HG02571 (cell line): ENCODE data around the gene CREG1.
"Not testable (repeated sequence)": the region's sequence is repeated elsewhere in the genome, so short reads cannot be mapped to it uniquely, and the experiment has no call there.

ENCODE experiments used
- ATAC-seq: cut with Tn5 transposase; IDR thresholded peaks from one replicate; pipeline ENCODE4 v1.9.1; 2021; ENCODE audit warnings: mild to moderate bottlenecking, moderate library complexity; ENCODE audit not compliant: unreplicated experiment

The CREG1 gene

DNA sequence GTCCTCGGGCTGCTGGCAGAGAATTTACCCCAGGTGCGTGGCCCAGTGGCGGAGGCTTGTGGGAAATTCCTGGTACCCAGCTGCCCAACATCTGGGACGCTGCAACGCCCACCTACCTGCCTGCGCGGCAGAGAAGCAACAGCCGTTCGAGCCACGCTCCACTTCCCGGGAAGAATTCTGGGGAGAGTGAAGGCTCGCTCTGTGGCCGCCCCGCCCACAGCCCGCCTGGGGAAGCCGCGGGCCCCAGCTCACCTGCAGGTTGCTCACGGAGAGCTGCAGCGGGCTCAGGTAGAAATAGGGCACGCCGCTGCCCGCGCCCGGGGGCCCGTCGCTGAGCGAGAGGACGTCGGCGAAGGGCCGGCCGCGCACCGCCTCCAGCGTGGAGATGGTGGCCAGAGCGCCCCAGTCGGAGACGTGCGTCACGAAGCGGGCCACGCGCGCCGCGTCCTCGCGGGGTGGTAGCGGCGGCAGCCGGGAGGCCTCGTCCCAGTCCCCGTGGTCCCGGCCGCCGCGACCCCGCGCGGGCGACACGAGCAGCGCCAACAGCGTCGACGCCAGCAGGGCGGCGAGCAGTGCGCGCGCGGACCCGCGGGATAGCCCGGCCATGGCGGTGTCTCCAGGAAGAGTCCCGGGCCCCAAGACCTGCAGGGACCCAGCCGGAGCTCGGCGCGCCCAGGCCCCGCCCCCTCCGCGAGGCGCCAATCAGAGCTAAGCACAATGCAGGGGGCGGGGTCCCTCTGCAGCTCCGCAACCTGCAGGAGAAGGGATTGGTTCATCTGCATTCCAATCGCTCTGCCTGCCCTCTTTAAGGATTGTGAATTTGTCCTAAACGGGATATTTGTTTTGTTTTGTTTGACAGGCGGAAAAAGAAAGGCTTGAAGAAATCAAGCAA, at the start of gene CREG1:
Gene CREG1 (minus strand): TSS at position 627 of the 892 bp plus-strand sequence.
- ATAC-seq, result peak; percentile 97

DNA sequence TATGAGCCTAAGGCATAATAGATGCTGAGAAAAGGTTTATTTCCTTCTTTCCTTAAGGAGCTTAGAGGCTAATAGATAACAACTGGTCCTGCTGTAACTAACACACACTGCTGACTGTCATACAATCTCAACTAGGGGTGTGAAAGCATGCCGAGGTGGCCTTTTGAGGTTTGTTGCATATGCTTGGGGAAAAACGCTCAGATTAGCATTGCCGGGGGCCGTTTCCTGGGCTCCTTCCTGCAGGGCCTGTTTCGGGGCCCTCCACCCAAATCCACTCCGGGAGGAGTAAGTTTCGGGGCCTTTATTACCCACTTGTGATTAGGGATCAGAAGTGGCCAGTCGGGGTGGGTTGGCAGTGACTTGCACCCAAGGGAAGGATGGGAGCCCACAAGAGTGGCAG, 49.3 kb upstream of the CREG1 start:
- no peak for ATAC-seq

DNA sequence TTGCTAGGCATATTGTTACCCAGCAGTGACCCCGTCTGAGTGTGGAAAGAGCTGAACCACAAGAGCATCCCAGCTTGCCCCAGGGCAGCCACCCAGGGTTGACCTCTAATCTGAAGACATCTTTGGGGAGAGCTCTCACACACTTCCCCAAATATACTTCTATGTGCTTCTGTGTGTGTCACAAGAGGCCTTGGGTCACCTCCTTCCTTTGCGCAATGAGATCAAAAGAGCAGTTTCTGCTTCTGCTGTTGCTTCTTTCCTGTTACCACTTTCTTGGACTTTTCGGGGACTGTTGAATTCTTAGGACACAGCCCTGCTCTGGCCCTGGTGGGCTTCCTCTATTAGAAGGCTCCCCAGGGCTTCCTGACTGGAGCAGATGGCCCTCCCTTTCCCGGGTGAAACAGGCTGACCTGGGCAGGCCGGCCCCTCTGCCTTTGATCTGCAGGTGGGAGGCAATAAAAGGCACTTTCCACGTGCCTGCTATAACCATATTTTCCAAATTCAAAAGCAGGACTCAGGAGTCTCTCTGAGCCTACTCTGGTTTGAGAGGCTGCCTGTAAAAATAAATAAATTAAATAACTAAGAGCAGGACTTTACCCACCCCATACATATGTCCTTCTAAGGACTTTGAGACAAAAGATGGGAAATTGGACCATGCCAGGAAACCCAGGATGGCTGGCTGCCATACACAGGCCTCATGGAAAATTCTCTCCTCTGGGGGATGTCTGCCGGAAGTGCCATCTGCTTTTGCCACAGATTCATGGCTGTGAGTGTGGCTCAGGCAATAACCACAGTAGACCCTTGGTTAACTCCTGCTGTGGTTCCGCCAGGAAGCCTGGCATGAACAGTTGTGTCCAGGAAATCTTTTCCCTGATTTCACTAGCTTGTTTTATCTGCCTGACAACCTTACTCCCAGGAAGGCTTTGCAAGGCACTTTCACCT, 48.2 kb upstream of the CREG1 start:
- no peak for ATAC-seq

DNA sequence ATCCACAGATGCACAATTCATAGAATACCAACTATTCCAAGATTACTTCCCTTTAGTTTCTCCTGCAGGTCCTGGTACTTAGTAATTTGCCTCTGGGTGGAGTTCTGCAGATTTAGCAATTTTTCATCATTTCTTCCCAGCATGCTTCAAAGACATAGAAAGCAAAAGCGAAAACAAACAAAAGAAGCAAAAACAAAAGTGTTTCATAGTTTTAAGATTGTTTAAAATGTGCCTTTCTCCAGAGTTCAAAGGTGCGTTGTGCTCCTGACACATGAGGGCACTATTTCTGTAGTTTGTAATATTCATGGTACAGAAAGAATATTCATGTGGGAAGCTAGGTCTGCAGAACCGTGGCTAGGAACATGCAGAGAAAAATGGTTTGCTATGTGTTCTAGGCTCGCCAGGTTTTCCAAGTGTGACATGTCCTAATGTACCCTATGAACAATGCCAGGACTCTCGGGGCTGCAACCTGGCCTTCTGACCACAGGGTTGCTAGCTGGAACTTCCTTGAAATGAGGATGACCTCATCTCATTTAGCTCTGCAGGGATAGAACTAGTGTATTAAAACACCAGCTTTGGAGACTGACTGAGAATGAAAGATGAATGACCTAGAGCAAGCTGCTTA, 46.5 kb upstream of the CREG1 start:
- ATAC-seq, result peak; percentile 65

DNA sequence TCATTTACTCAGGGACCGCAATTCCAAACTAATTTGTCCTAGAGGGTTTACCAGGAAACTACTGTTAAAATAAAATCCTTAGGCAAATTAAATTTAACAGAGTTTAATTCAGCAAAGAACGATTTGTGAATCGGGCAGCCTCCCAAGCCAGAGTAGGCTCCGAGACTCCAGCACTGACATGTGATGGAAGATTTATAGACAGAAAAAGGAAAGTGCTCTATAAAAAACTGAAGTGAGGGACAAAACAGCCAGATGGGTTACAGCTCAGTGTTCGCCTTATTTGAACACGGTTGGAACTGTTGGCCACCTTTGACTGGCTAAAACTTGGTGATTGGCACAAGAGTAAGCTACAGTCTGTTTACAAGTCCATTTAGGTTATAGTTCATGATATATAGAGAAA, 41.3 kb upstream of the CREG1 start:
- no peak for ATAC-seq

DNA sequence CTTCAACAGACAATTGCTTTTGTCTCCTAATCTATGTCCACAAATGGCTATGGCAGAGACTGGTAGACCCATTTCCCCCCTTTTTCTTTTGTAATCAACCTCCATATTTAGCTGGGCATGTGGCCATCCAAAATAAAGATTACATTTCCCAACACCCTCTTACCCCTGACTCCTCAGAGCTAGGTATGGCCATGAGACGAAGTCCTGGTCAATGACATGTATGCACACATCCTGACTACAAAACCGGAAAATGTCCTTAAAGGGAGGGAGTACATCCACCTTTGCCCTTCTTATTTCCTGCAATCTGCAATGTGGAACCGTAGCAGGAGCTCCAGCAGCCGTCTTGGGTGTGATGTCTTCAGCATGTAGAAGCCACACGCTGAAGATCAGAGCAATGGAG, 40.3 kb upstream of the CREG1 start:
- no peak for ATAC-seq

DNA sequence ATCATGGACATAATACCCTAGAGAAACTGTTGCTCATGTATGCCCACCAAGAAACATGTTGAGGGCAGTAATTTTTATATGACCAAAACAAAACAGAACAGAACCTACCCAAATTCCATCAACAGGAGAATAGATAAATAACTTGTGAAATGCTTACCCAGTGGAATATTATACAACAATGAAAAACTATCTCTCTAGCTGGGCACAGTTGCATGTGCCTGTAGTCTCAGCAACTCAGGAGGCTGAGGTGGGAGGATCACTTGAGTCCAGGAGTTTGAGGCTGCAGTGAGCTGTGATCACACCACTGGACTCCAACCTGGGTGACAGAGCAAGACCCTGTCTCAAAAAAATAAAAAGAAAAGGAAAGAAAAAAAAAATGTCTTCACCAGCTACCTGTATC, 38.9 kb upstream of the CREG1 start:
- ATAC-seq, result no peak

DNA sequence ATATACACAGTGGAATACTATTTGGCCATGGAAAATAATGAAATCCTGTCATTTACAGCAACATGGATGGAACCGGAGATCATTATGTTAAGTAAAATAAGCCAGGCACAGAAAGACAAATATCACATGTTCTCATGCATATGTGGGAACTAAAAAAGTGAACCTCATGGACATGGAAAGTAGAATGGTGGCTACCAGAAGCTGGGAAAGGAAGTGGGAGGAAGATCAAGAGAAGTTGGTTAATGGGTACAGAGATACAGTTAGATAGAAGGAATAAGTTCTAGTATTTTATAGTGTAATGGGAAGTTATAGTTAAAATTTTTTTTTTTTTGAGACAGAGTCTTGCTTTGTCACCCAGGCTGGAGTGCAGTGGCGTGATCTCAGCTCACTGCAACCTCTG, 34.8 kb upstream of the CREG1 start:
- ATAC-seq, result no peak

DNA sequence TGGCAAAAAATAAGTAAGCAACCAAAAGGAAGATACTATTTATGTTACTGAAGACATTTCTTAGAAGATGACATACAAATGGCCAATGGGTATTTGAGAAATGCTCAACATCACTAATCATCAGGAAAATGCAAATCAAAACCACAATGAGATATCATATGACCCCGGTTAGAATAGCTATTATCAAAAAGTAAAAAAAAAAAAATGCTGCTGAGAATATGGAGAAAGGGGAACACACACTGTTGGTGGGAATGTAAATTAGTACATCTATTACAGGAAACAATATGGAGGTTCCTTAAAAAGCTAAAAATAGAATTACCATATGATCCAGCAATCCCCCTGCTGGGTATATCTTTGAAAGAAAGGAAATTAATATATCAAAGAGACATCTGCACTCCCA, 34.3 kb upstream of the CREG1 start:
- no peak for ATAC-seq

DNA sequence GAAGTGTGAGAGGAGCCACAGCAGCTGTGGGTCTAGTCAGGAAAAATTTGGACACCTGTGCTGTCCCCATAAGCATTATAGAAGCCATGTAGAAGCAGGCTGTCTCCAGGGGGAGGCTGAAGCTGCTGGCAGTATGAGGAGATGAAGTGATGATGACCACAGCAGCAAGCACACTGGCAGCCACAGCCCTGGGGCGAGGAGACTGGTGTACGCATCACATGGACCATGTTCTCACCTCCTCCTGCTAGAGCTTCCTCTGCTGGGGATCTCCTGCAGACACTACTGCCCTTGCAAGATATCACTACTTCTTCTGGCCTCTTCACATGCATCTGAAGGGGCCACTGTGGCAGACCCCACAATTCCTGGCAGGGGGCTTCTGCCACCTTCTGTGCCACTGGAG, 33.8 kb upstream of the CREG1 start:
- no peak for ATAC-seq

DNA sequence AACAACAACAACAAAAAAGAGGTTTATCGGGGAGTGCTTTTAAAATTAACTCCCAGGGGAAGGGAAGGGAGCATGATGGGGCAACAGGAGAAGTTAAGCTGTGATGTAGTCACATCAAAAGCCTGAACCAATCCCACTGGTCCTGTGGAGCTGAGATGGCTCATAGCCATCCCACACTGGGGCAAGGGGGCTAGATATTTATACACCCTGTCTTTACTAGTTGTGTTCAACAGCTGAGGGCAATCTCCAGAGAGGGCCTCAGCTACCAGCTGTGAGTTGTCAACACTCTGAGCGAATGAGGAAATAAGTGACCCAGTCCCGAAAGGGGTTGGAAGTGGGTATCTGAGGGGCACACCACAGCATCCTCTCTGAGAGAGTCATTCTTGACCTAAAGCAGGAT, 31.0 kb upstream of the CREG1 start:
- ATAC-seq, result no peak

DNA sequence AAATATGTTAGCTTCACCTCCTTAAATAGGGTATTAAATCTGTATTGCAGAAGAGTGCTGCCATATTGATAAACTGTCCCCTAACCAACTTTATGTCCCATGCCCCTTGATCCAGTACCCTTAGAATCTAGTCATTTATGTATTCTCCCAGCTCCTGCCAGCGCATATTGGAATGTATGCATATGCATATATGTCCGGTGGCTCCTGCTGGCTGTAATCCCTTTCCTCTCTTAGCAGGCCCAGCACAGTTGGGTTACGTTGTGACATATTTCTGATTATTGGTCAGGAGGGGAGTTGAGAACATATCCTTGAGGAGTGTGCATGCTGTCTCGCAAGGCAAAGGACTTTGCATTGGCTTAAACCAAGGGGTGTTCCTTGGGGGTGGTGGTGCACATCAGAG, 29.2 kb upstream of the CREG1 start:
- no peak for ATAC-seq

DNA sequence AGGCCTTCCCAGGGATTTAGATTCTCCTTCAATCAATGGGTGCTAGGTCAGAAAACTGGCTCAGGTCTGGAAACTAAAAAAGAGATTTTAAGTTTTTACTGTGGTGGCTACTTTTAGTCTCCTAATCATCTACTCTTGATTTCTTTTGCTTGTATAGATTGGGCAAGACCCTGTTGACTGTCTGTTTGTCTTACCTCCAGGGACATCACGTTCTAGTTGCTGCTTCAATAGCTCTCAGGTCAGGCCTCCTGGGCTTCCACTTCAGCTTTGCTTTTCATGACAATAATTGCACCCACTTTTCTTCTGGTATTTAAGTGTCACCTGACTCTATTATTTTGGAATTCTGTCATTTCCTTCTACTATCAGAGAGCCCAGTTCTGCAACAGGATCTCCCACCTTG, 28.5 kb upstream of the CREG1 start:
- ATAC-seq, result no peak

DNA sequence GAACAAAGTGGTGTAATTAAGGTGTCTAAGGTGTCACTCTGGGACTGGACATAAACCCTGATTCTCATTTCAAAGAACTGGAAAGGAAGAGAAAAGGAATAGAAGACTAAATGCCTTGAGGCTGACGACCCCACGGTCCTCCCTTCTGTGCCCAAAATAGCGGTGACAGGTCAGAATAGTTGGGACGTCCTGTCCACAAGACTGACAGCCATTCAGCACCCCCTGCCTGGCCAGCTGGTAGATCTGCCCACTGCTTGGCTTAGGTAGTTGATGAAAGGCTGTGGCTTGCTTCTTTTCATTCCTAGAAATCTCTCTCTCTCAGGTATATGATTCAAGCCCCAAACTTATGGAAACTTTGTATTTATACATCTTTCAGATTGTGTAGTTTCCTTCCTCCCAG, 26.4 kb upstream of the CREG1 start:
- ATAC-seq, result no peak

DNA sequence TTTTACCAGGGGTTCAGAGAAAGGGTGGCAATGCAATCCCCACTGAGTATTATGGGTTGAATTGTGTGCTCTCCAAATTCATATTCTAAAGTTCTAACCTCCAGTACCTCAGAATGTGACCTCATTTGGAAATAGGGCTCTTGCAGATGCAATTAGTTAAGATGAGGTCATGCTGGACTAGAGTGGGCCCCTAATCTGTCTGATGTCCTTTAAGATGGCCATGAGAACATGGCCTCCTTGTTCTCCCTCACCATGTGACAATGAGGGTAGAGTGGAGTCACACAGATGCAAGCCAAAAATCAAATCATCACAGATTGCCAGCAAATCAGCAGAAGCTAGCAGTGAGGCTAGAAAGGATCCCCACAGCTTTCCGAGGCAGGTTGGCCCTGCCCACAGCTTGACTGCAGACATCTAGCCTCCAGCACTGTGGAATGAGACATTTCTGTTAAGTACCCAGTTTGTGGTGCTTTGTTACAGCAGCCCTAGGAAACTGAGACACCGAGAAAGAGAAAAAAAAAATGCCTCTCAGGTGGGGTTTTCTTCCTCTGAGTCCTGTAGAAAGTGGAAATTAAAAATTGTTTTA, 25.5 kb upstream of the CREG1 start:
- ATAC-seq, result no peak

DNA sequence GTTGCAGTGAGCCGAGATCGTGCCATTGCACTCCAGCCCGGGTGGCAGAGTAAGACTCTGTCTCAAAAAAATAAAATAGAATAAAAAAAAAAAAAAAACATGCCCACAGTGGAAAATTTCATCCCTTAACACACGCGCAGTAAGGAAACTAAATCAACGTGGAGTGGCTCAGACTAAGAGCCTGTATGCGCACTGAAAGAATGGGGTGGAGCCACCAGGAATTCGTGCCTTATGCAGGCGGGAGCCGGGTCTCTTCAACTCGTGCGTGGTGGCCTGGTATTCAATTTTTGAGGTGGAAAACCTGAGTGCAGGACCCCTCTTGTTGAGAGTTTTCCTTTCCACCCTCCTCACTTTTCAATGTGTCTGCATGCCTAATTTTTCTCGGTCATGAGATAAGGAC, 22.1 kb upstream of the CREG1 start:
- no peak for ATAC-seq

DNA sequence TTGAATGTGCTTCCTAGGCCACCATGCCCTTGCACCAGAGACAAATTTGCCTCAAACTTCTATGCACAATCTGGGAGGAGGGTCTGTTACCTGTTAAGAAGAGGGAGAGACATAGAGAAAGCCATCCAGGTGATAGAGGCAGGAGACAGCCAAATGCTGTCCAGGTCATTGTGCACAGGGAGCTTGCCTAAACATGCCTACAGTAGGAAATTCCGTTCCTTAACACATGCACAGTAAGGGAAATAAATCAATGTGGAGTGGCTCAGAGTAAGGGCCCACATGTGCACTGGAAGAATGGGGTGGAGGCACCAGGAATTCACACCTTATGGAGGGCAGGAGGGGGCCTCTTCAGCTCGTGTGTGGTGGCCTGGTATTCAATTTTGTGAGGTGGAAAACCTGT, 19.5 kb upstream of the CREG1 start:
- ATAC-seq, result no peak

DNA sequence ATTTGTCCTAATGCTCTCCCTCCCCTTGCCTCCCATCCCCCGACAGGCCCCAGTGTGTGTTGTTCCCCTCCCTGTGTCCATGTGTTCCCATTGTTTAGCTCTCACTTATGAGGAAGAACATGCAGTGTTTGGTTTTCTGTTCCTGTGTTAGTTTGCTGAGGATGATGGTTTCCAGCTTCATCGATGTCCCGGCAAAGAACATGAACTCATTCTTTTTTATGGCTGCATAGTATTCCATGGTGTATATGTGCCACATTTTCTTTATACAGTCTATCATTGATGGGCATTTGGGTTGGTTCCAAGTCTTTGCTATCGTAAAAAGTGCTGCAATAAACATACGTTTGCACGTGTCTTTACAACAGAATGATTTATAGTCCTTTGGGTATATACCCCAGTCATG, 17.1 kb upstream of the CREG1 start:
- not testable (repeated sequence) for ATAC-seq

DNA sequence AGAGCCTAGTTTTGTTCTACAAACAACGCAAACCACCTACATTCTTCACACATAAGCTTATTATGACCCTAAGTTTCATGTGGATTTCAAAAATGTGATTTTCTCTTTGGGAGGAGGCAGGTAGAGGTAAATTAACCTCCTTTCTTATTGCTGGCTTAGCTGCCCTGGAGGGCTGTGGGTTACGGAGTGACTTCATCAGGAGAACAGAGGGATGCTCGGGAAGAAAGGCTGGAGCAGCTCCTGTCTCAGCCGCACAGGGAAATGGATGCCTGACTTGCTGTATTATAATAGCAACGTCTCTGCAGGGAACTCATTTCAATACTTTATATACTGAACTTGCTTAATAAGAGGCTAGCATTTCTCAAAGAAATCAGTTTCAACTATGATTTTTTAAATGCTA, 14.1 kb upstream of the CREG1 start:
- ATAC-seq, result no peak

DNA sequence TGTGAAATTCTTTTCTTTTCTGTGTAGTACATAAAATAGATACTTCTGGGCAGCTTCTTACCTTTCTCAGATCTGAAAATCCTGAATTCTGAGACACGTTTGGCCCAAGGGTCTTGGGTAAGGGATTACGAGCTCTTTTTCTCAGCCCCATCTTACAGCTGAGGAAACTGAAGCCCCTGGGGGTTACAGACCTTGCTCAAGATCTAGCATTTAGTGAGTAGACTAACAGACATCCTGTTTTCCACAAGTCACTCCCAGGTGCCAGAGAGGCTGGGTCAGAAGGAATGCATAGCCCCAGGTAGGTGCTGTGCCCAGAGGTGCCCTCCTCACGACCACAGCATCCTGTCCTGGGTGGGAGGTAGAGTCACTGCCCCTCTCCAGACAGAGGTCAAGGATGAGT, 13.2 kb upstream of the CREG1 start:
- no peak for ATAC-seq

DNA sequence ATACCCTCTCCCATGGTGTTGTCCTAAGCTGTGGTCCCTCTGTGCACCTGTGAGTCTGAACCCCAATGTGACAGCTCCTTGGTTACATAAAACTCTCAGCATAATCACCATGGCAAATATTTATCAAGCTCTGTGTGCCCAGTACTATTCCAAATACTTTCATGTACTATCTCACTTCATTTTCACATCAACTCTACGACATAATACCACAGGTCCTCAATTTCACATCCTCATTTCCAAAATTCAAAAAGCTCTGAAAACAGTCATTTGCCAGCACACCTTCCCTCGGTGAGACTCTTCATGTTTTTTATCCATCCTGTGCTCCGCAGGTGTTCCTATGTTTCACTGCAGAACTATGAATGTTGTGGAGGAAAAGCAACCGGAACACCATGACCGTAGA, 12.4 kb upstream of the CREG1 start:
- no peak for ATAC-seq
